ENCODE data around the gene TMEM80. TPM values are rescaled to one million over a fixed set of nuclear protein-coding genes. Genes with fewer than 3 reads are reported as not detected.
A peak's percentile ranks its signal among the peaks of the same experiment; 100 is the strongest.

Gene TMEM80
- total and polyA plus RNA-seq, 9 of the 15 experiments (the other 6 are each of a cell fraction or from before 2014, with no cell fraction given): 5.1 to 30.1 (median 12.4) TPM

GRCh38 chr11:705646-706438 lies 10.2 kb downstream of the TMEM80 start, which contains the start of gene EPS8L2 (continued):
- no peak for TF ChIP-seq ZNF274 (IDR thresholded peaks at IDR 0.05; ENCODE audit: borderline replicate concordance, low read depth, low read length)
- TF ChIP-seq SMARCC2 (IDR thresholded peaks at IDR 0.05; ENCODE audit: low read depth): no peak
- no peak for TF ChIP-seq ZNF695 (CRISPR knock-in tag; IDR thresholded peaks at IDR 0.05)
- TF ChIP-seq BRD4 (IDR thresholded peaks at IDR 0.05): no peak
- TF ChIP-seq CBX3 (IDR thresholded peaks at IDR 0.05; ENCODE audit: borderline replicate concordance in 1 of 2, low read length in 2 of 2): no peak
- no peak for TF ChIP-seq CBX5 (IDR thresholded peaks at IDR 0.05; ENCODE audit: borderline replicate concordance, low read depth)

- POLR2A ChIA-PET: interaction anchor here (0.6 kb wide), 1 partner anchor 40 kb away, joined by 4 read pairs; no protein-coding TSS in a partner anchor
- Histone ChIP-seq H3K4me2 (ENCODE audit: insufficient read depth, low read length) (peak overlapping the region; percentile 58), H3K4me3 (peak overlapping the region; percentile 39), H3K36me3 (ENCODE audit: control insufficient read depth, insufficient read depth, low read length) (peaks cover 9% of the 10 kb centered on the region; the same call in 1 of the 3 replicates), H3K9me1 (ENCODE audit: control insufficient read depth, insufficient read depth, low read length) (no peaks in the 10 kb centered on the region), H3K9ac (ENCODE audit: insufficient read depth in 1 of 2, low read depth in 2 of 2, low read length in 2 of 2) (peak overlapping the region; percentile 30 to 87; a peak in 3 of 4 replicates), H3K27me3 (ENCODE audit: control insufficient read depth in 2 of 2, insufficient read depth in 2 of 2, low read length in 2 of 2) (no peaks in the 10 kb centered on the region), H3K27ac (ENCODE audit: extremely low read depth, low read depth, low read length) (no peak overlapping the region), H3K4me1 (replicated peaks in 1 of 2; ENCODE audit: control insufficient read depth in 2 of 2, insufficient read depth in 2 of 2, low read length in 2 of 2) (peaks cover 6 to 84% of the 10 kb centered on the region in 2 experiments), H4K20me1 (replicated peaks; ENCODE audit: control insufficient read depth, insufficient read depth, low read length) (no peaks in the 10 kb centered on the region), H2AFZ (ENCODE audit: low read depth, low read length) (peak overlapping the region; percentile 77), H3K9me3 (replicated peaks; ENCODE audit: control insufficient read depth, insufficient read depth, low read depth, low read length) (no peaks in the 10 kb centered on the region), H3K79me2 (ENCODE audit: control insufficient read depth, insufficient read depth, low read length) (no peaks in the 10 kb centered on the region)
- no TSS peak for BruUV-seq (replicated peaks)
- peak in 2 of 4 experiments; percentile 52 to 53 for DNase-seq (ENCODE audit: extremely low read depth in 1 of 4, low spot score in 3 of 4)
- intact Hi-C loops (cut with micrococcal nuclease) (no loop called here), in situ Hi-C loops (cut with MboI) (no loop called here)
- peak; percentile 14; the same call in 2 of the 3 replicates for ATAC-seq
- FAIRE-seq: no peak
- CTCF ChIA-PET (ENCODE audit: low intra/inter-chr PET ratio): no interaction called here
- WGBS (ENCODE audit: insufficient coverage, low coverage, missing lambda C conversion rate): 18% methylated on average over 18 of the region's 22 CpGs
- TF ChIP-seq, protein P1, sequence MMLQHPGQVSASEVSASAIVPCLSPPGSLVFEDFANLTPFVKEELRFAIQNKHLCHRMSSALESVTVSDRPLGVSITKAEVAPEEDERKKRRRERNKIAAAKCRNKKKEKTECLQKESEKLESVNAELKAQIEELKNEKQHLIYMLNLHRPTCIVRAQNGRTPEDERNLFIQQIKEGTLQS (IDR thresholded peaks at IDR 0.05): peak; percentile 63
- TF ChIP-seq, protein P1 (CRISPR knock-in tag; conservative IDR thresholded peaks at IDR 0.05): no peak
- TF ChIP-seq FOSL1 (tag; conservative IDR thresholded peaks at IDR 0.05) (peak; percentile 63), HMGN3 (IDR thresholded peaks at IDR 0.05; ENCODE audit: borderline replicate concordance, extremely low read depth, insufficient read length, low read depth, low read length) (peak; percentile 12), ZFX (CRISPR knock-in tag; IDR thresholded peaks at IDR 0.05) (peak; percentile 37; the same call in 1 of the 2 replicates), JUND (IDR thresholded peaks at IDR 0.05; ENCODE audit: borderline replicate concordance, low read depth, low read length) (0 out of 2 replicates have a peak, but pooled peaks have one; percentile 37), JUND (tag; IDR thresholded peaks at IDR 0.05; ENCODE audit: borderline replicate concordance, low read depth, low read length) (no peak), POLR2G (IDR thresholded peaks at IDR 0.05; ENCODE audit: low read depth, low read length) (peak; percentile 66), ZNF780A (CRISPR knock-in tag; IDR thresholded peaks at IDR 0.05) (no peak), SRSF3 (IDR thresholded peaks at IDR 0.05; ENCODE audit: insufficient read depth, low read length) (no peak)
- TF ChIP-seq, protein P2, sequence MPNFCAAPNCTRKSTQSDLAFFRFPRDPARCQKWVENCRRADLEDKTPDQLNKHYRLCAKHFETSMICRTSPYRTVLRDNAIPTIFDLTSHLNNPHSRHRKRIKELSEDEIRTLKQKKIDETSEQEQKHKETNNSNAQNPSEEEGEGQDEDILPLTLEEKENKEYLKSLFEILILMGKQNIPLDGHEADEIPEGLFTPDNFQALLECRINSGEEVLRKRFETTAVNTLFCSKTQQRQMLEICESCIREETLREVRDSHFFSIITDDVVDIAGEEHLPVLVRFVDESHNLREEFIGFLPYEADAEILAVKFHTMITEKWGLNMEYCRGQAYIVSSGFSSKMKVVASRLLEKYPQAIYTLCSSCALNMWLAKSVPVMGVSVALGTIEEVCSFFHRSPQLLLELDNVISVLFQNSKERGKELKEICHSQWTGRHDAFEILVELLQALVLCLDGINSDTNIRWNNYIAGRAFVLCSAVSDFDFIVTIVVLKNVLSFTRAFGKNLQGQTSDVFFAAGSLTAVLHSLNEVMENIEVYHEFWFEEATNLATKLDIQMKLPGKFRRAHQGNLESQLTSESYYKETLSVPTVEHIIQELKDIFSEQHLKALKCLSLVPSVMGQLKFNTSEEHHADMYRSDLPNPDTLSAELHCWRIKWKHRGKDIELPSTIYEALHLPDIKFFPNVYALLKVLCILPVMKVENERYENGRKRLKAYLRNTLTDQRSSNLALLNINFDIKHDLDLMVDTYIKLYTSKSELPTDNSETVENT (CRISPR knock-in tag; IDR thresholded peaks at IDR 0.05): no peak
Observed at GRCh38 chr11:706439-706956, 10.9 kb downstream of the TMEM80 start.
